Peyer's patch (tissue), 4 donors: ENCODE data around the gene SPAG4.

ENCODE experiments used
- CTCF ChIP-seq, 6 experiments: fragments of 450-650 bp in 4 of 6; fragments of 200-600 bp in 2 of 6; sonication (generic) in 1 of 6; IDR thresholded peaks; one replicate each; pipeline ENCODE4 v1.5.1; 2017 to 2019; ENCODE audit warnings: antibody characterized with exemption in 6 of 6, mild to moderate bottlenecking in 3 of 6, moderate library complexity in 1 of 6
- POLR2A ChIP-seq, 2 donors: fragments of 450-650 bp; IDR thresholded peaks; one replicate each; pipeline ENCODE4 v1.5.1; 2017; ENCODE audit warnings: antibody characterized with exemption in 2 of 2, mild to moderate bottlenecking in 2 of 2, moderate library complexity in 2 of 2

- TF ChIP-seq CTCF (IDR thresholded peaks at IDR 0.05) (no peak), POLR2A (IDR thresholded peaks at IDR 0.05) (no peak)
Observed at GRCh38 chr20:35651958-35652357, 36.3 kb downstream of the SPAG4 start.
